HG02840 (cell line): ENCODE data around the gene HDLBP.
A peak's percentile ranks its signal among the peaks of the same experiment; 100 is the strongest.

ENCODE experiments used
- ATAC-seq: cut with Tn5 transposase; IDR thresholded peaks from one replicate; pipeline ENCODE4 v1.9.1; 2021; ENCODE audit warnings: mild to moderate bottlenecking, moderate library complexity, moderate number of reproducible peaks; ENCODE audit not compliant: unreplicated experiment, low FRiP score

The HDLBP gene, protein sequence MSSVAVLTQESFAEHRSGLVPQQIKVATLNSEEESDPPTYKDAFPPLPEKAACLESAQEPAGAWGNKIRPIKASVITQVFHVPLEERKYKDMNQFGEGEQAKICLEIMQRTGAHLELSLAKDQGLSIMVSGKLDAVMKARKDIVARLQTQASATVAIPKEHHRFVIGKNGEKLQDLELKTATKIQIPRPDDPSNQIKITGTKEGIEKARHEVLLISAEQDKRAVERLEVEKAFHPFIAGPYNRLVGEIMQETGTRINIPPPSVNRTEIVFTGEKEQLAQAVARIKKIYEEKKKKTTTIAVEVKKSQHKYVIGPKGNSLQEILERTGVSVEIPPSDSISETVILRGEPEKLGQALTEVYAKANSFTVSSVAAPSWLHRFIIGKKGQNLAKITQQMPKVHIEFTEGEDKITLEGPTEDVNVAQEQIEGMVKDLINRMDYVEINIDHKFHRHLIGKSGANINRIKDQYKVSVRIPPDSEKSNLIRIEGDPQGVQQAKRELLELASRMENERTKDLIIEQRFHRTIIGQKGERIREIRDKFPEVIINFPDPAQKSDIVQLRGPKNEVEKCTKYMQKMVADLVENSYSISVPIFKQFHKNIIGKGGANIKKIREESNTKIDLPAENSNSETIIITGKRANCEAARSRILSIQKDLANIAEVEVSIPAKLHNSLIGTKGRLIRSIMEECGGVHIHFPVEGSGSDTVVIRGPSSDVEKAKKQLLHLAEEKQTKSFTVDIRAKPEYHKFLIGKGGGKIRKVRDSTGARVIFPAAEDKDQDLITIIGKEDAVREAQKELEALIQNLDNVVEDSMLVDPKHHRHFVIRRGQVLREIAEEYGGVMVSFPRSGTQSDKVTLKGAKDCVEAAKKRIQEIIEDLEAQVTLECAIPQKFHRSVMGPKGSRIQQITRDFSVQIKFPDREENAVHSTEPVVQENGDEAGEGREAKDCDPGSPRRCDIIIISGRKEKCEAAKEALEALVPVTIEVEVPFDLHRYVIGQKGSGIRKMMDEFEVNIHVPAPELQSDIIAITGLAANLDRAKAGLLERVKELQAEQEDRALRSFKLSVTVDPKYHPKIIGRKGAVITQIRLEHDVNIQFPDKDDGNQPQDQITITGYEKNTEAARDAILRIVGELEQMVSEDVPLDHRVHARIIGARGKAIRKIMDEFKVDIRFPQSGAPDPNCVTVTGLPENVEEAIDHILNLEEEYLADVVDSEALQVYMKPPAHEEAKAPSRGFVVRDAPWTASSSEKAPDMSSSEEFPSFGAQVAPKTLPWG (N-terminal part only)

DNA sequence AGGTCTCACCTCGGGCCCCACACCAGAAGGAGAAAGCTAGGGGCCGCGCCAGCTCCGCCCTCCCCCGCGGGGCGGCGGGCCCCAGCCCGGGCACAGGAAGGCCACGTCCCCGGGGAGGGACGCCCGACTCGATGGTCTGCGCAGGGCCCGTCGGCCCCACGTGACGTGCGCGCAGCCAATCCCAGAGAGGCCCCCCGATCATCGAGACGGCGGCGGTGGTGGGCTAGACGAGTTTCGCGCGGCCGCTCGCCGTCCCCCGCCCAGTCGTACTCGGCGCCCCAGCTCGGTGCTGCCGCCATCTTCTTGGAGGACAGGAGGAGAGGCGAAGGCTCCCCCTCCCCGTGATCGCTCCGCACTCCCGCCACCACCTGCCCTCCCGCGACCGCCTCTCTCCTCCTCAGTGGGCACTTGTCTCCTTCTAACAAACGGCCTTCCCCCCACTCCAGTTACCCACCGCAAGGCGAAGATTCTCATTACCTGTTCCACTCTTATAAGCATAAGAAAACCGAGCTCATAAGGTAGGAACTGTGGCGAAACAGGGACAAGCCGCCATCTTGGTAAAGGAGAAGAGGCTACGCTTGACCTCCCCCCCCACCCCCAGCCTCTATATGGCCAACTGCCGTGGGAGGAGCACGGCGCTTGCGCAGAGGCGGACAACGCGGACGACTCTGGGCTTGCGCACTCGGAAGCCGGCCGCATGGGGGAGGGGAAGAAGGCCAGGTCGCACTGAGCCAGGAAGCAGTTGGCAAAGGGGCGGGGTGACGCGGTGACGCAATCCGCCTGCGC lies at the start of gene HDLBP:
Gene HDLBP, minus strand, starts transcription at position 580 of the 786 bp plus-strand sequence. CDS start 48,803 bp downstream, outside the sequence.
- ATAC-seq = peak; percentile 71

DNA sequence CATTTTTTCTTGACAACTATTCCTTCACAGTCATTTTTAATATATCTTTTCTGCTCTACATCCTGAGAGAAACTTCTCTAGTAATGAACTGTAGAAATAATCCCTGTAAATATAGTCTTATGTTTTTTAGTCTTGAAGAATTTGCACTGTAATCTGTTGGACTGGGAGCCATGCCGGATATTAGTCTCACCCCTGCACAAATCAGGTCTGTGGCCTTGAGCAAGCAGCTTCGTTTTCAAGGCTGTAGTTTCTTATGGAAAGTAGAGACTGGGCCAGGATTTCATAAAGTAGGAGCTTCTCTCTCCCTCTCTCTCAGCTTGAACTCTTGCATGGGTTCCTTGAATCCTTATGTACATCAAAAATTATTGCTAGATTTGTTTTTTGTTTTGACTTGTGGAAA lies 49.3 kb upstream of the HDLBP start:
- no peak for ATAC-seq

DNA sequence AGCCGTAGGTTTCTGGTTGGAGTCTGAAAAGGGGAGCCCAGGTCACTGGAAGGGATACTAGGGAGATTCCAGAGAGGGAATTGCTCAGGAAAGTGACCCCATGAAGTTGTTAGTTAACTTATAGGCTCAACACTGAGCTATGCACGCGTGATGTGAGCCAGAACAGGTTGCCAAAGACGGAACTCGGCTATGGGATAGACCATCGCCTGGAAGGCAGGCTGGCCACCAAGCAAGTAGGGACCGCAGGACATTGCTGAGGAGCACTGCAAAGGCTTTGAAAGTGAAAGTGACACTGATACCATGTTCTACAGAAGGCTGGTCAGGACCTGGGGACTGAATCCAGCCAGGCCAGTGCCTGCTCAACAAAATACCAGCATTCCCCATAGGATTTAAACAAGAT lies 48.0 kb upstream of the HDLBP start:
- ATAC-seq = no peak

DNA sequence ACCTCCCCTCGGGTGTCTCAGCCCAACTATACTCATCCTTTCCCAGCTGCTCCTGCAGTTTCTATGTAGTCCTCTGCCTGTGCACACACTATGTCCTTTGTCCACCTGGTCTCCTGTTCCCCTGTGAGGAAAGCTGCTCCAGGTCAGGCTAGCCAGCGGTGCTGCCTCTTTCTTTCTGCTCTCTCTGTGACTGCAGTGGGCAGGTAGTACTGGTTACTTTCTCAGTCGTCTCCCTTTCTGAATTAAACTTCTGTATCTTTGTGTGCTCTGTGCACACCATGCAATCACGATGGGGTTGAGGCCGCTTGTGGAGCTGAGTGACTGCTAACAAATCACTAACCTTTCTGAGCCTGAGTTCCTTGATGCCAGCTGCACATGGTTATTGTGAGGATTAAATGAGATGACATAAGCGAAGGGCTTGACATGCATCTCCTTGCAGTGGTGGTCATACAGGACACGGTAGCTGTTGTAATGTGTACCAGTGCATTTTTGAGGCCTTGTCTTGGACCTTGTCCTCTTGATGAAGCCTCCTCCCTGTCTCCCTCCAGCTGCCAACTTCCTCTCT lies 44.1 kb upstream of the HDLBP start:
- ATAC-seq = no peak

DNA sequence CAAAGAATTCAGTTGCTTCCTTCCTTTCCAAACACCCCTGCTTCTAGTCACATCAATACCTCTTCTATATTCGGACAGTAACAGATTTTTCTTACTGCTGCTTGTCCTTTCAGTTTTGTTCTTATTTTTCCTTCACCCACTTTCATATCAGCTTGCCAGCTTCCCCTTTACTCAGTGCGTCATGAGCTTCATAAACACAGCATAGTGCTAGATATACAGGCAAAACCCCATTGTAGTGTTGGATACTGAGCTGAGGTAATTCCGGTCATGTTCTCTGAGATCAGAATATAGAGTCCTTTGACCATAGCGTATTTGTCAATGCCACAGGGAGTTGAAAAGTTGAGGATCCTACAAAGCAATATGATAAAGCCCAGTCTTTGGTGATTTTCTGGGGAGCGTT lies 43.0 kb upstream of the HDLBP start:
- no peak for ATAC-seq

DNA sequence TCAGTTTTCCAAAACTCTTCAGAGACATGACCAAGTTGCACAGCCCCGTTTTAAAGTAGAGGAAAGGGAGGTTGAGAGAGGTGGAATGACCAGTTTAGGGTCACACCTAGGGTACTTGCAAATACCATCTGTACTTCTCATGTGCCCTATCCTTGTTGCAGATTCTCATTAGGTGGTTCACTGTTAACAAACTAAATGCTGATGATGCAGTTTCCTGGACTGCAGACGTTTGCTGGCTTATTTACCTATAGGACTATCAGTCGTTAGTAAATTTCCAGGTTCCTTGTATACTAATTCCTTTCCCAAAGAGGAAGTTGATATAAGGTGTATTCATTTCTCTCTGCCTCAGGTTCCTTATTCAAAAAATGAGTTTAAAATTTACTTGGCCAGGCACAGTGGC lies 42.1 kb upstream of the HDLBP start:
- no peak for ATAC-seq

DNA sequence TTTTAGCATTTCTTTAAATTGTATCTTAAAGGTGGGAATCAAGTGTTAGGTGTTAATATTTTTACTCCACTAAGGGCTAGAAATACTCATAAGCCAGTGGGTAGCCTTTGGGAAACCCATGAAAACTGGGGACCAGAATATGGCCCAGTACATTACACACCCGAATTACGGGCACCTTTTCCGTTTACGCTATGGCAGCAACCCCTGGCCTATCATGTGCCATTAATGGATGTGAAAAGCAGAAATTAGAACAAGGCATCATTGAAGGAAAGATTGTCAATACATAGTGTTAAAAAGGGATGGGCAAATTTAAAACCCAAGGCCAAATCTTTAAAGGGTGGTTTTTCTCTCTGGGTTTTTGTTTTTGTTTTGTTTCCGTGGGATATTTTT lies 41.4 kb upstream of the HDLBP start:
- no peak for ATAC-seq

DNA sequence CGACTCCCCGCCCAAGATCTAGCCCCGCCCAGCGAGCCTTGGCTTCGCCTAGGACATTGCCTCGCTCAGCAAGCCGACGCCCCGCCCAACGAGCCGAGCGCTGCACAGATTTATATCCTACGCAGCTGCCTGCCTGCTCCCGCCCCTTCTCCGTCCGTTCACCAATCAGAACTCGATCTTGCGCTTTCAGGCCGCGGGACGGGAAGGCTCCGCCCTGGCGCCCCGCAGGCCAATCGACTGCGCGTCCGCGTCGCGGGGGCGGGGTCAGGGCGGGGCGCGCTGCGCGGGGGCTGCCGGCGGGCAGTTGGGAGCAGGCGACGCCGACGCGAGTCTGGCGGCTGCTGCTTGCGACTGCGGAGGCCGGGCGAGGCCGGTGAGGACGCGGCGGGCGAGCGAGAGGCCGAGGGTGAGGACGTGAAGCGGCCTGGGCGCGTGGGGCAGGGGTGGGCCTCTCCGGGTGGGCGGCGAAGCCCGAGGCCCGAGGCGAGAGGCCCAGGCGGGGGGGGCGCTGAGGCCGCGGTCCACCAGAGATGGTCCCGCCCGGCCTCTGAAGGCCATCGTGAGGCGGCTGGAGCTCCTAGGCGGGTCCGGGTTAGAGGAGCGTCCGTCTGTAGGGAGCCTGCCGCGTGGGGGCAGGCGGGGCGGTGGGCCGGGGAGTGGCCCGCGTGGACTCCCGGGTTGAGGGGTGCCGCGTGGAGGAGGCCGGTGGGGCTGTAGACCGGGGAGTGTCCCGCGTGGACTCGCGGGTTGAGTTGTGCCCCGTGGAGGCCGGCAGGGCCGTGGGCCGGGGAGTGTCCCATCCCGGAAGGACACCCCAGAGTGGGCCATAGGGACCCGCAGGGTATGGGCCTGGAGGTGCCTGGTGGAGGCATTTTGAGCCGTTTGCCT lies 40.8 kb upstream of the HDLBP start, which contains the start of gene FARP2:
Gene FARP2, plus strand, starts transcription at position 303 of the 888 bp plus-strand sequence. CDS start 16,823 bp downstream, outside the sequence.
- ATAC-seq = peak; percentile 77

DNA sequence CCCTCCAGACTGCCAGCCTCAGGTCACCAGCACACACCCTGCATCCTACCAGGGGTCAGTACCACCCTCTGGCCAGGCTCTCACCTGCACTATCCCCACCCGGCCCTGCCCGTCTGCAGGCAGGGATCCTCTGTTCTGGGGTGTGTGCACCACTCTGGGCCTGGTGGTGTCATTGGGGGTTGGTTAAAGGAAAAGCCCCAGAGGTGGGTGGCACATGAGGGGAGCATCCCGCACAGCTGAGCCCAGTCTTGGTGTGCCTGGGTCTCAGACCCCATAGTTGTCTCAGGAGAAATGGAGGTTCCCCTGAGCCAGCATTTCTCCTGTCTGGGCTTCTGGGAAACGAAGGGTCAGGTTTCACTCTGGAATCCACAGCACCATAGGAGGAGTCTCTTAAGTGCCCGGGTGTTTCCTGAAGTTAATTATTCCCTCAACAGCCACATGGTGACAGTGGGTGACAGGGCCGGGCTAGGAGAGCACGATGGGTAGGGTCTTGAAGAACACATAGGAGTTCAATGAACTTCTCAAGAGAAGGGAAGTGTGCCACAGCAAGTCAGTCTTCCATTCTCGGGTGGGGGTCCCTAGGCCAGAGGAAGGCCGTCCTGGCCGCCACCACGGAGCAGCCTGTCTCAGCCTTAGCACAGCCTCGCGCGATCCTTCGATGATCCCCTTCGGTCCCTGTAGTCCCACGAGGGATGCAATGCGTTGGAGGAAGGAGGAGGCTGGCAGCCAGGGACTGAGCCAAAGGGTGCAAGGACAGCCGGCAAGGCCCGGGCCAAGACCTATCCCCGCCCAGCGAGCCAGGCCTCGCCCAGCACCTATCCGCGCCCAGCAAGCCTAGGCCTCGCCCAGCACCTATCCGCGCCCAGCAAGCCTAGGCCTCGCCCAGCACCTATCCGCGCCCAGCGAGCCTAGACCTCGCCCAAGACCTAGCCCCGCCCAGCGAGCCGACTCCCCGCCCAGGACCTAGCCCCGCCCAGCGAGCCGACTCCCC lies 39.5 kb upstream of the HDLBP start:
- no peak for ATAC-seq

DNA sequence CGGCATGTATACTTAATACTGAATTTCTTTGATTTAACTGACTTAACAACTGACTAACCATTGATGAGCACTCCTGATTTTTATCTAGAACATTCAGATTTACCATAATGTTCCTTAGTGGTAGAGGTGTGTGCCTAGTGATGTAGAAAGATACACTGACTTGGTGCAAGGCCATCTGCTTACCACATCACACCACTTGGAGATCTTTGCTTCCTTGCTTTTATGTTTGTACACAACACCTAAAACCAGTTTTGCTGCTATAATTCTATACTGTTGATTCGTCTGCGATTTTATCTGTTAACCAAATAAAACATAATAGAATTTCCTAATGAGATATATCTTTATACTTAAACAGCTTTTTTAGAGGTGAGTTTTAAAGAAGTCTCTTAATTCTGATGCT lies 36.8 kb upstream of the HDLBP start:
- ATAC-seq = no peak

DNA sequence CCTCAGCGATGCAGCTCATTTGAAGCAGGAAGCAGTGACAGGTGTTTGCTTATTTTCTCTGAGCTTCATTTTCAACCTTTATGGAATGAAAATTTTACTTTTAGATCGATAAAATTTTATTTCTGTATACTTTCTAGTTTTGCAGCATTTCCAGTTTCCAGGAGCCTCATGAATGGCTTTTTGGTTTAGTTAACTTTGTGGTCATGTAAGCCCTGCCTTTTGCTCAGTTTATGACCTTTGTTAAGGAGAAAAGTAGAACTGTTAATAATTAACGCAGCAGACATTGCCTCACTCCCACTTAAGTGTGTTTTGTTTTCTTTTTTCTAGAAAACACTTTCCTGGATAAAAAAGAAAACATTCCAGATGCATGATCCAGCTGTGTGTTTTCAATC lies 36.2 kb upstream of the HDLBP start:
- ATAC-seq = no peak

DNA sequence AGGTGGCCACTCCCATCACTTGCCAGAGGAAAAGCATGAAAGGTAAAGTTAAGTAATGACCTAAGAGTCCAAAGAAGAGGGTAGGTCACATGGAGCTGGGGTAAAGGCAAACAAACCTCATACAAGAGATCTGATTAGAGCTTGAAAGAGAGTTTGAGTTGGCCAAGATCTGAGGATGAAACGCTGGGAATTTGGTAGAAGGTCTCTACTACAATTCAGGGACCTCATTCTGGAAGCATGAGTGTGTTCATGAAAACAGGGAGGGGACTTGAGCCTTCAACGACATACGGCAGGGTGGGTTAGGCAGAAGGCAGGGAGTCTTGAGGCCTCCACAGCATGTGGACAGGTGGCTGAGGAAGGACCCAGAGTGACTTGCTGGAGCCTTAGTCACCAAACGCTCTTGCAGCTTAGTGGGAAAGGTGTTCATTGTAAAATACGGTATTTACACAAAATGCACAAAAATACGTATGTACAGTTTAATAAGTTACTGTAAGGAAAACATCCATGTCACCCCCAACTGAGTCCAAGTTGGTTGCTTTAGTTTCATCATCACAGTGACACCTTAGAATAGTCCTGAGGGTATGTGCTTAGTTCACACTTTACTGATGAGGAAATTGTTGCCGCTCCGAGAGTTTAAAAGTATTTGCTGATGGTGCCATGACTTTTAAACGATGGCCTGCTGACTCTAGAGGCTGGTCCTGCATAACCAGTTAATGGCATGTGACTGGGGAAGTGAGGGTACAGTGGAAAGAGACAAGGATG lies 35.6 kb upstream of the HDLBP start:
- ATAC-seq = no peak

DNA sequence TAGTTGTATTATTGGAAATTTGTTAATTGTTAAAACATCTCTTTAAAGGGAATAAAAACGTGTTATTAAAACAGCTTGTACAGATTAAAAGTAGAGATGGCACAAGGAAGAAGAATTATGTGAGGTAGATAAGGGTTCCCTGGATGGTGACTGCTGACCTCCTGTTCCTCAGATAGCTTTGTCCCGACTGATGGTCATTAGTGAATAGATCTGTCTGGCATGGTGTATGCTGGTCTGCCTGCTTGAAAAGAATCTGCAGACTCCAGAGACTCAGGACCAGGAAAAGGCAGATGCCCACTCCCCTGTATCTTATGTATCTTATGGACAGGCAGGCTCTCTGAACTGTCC lies 35.0 kb upstream of the HDLBP start:
- ATAC-seq = no peak

DNA sequence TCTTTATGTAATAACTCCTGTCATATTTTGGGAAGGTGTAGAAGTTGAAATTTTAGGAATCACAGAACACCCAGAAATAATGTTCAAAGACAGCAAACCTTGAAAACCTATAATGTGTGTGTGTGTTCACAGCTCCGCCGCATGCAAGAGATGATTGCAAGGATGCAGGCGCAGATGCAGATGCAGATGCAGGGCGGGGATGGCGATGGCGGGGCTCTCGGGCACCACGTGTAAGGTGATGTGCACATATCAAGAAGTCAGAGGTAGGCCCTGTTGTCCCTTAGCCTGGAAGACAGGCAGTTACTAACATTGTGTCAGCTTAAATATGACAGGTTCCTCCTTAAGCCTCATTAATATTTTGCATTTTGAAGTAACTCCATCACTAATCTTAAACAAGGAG lies 34.5 kb upstream of the HDLBP start:
- ATAC-seq = no peak

DNA sequence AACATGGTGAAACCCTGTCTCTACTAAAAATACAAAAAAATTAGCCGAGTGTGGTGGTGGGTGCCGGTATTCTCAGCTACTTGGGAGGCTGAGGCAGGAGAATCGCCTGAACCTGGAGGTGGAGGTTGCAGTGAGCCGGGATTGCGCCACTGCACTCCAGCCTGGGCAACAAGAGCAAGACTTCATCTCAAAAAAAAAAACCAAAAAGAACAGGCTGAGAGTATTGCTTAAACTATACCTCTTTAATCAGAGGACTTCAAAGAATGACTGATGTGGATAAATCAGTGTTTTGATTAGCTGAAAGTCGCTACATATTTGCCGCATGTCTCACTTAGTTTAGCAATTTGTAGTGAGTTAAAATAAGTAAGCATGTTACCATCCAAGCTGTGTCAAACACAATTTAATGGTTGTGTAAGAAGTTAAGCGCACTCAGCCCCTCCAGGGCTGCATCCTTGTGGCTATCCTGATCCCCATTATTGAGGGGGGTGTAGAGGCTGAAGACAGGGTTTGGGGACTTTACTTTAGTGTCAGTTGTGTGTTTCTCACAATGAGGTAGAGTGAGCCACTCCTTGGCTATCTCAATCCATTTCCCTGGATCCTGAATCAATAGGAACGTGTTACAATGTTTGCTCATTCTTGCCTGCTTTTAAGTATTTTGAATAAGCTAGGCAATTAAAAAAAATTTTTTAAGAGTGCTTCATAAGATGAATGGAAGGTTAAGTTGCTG lies 29.6 kb upstream of the HDLBP start:
- no peak for ATAC-seq

DNA sequence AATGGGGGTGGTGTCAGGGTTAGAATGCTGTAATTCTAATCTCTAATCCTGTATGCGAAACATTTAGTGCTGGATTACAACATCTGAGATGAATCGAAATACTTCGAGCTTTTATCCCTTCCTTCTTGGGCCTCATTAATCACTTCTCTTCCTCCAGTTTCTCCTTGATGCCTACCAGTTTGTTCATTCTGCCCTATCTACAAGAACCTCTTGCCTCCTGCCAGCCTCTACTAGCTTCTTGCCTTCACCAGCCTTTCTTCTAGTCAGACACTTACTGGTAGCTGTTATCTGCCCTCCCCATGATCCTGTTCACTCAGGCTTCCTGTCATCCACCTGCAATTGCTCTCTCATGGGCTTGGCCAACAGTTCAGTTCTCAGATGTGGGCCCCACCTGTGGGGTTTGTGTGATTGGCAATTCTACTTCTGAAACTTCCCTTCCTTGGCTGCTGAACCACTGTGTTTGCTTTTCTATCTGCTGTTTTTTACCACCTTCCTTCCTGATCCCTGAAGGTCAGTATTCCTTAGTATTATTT lies 25.2 kb upstream of the HDLBP start:
- no peak for ATAC-seq
